ENCODE measurements around the gene RAI1. TPM values are rescaled to one million over a fixed set of nuclear protein-coding genes. Genes with fewer than 3 reads are reported as not detected.
A peak's percentile ranks its signal among the peaks of the same experiment; 100 is the strongest.

The RAI1 gene
- total RNA-seq, 1 donor from 2014 or later, result 39.1 TPM

DNA sequence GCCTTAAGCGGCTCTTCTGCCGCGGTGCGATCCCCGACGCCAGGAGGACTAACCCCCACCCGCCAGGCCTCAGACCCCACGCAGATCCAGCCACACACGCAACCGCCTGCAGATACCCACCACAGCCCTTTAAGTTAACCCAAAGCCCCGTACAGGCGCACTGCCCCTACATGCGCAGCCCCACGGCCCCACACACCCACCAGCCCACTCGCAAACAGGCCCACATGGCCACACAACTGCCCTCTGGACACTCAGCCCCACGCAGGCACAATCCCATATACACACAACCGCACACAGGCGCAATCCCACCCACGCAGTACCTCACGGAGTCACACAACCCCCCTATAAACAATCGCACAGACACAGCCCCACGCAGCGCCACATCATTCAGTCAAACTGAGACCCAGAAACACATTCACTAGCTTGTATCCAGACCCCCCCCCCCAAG lies 41.7 kb downstream of the RAI1 start:
- H3K27me3 Mint-ChIP-seq (ENCODE audit: low read depth, unreplicated experiment), result no peaks in the 10 kb centered on the region
- FAIRE-seq (no peak), DNase-seq (ENCODE audit: low read depth) (no peak)
- peak overlapping the region; percentile 57 for H3K27ac ChIP-seq (ENCODE audit: low read depth, low read length)
- peaks cover 43% of the 10 kb centered on the region for H3K4me1 Mint-ChIP-seq (ENCODE audit: low read depth, unreplicated experiment)
- peak overlapping the region; percentile 90 for H3K4me3 Mint-ChIP-seq (ENCODE audit: unreplicated experiment)
- H3K36me3 Mint-ChIP-seq (ENCODE audit: low read depth, unreplicated experiment), result peaks cover 4% of the 10 kb centered on the region
- peak overlapping the region; percentile 63 for H3K4me3 ChIP-seq (ENCODE audit: insufficient read depth, low read depth, low read length)
- H3K27me3 ChIP-seq (ENCODE audit: insufficient read depth, low read length), result no peaks in the 10 kb centered on the region
- peaks cover 3% of the 10 kb centered on the region for H3K9me3 Mint-ChIP-seq (ENCODE audit: unreplicated experiment)
- peak overlapping the region; percentile 98 for H3K4me2 ChIP-seq (ENCODE audit: low read length)
- H3K27ac Mint-ChIP-seq (ENCODE audit: unreplicated experiment), result peak overlapping the region; percentile 94
- TF ChIP-seq, protein P1, sequence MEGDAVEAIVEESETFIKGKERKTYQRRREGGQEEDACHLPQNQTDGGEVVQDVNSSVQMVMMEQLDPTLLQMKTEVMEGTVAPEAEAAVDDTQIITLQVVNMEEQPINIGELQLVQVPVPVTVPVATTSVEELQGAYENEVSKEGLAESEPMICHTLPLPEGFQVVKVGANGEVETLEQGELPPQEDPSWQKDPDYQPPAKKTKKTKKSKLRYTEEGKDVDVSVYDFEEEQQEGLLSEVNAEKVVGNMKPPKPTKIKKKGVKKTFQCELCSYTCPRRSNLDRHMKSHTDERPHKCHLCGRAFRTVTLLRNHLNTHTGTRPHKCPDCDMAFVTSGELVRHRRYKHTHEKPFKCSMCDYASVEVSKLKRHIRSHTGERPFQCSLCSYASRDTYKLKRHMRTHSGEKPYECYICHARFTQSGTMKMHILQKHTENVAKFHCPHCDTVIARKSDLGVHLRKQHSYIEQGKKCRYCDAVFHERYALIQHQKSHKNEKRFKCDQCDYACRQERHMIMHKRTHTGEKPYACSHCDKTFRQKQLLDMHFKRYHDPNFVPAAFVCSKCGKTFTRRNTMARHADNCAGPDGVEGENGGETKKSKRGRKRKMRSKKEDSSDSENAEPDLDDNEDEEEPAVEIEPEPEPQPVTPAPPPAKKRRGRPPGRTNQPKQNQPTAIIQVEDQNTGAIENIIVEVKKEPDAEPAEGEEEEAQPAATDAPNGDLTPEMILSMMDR (IDR thresholded peaks at IDR 0.05; ENCODE audit: insufficient read depth, low read depth, low read length), result no peak
- no peak for TF ChIP-seq EZH2 (IDR thresholded peaks at IDR 0.05; ENCODE audit: insufficient read depth, low read length)
- H3K4me1 ChIP-seq (ENCODE audit: insufficient read depth, low read length), result peaks cover 39% of the 10 kb centered on the region
- H2AFZ ChIP-seq (ENCODE audit: low read depth, low read length), result peak overlapping the region; percentile 52
- no peaks in the 10 kb centered on the region for H3K9me3 ChIP-seq (ENCODE audit: insufficient read depth, low read depth, low read length)
- peak overlapping the region; percentile 77 for H3K9ac ChIP-seq (ENCODE audit: low read length)
- H3K36me3 ChIP-seq (ENCODE audit: insufficient read depth, low read length), result no peaks in the 10 kb centered on the region
- H3K79me2 ChIP-seq (ENCODE audit: insufficient read depth, low read length), result peaks cover 80% of the 10 kb centered on the region
- peaks cover 83% of the 10 kb centered on the region for H4K20me1 ChIP-seq (ENCODE audit: insufficient read depth, low read length)

DNA sequence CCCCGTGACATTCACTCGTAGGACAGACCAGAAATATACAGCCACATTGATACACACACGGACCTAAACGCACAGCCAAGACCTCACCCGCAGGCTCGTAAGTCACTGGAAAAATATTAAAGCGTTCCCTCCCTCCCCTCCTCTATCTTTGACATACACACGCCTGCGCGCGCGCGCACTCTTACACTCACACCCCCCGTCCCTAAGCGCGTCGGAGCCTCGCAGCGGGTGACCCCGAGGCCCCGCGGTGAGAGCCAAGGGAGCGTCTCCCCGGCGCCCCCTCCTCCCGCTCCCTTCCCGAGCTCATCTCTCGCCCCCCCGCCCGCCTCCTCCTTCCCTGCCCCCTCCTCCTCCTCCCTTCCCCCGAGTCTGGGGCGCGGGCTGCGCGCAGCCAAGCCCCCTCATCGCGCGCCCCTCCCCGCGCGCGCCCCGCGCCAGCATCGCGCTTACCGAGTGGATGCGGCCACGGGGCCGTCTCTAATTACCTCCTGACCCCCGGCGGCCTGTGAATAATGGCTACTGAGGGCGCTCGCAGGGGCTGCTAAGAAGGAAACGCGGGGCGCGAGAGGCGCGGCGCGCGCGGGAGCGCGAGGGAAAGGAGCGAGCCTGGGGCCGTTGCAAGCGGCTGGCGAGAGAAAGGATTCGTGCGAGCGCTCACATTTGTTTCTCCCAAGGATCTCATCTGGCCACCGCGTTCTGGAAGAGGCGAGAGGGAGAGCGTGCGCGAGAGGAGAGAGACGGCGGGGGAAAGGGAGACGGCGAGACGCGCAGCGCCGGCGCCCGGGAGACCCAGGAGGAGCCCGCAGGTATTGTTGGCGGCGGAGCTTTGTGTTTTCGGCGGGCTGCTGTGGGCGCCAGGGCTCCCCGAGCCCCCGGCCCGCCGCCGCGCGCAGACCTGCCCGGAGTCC lies 42.4 kb downstream of the RAI1 start:
- H3K27me3 ChIP-seq (ENCODE audit: insufficient read depth, low read length), result no peaks in the 10 kb centered on the region
- Mint-ChIP-seq H3K9me3 (ENCODE audit: unreplicated experiment) (peaks cover 3% of the 10 kb centered on the region), H3K4me1 (ENCODE audit: low read depth, unreplicated experiment) (peaks cover 43% of the 10 kb centered on the region), H3K36me3 (ENCODE audit: low read depth, unreplicated experiment) (peaks cover 6% of the 10 kb centered on the region), H3K27me3 (ENCODE audit: low read depth, unreplicated experiment) (no peaks in the 10 kb centered on the region), H3K4me3 (ENCODE audit: unreplicated experiment) (peak overlapping the region; percentile 90), H3K27ac (ENCODE audit: unreplicated experiment) (peak overlapping the region; percentile 94)
- H3K4me3 ChIP-seq (ENCODE audit: insufficient read depth, low read depth, low read length), result peak overlapping the region; percentile 63
- H3K9ac ChIP-seq (ENCODE audit: low read length), result peak overlapping the region; percentile 77
- H4K20me1 ChIP-seq (ENCODE audit: insufficient read depth, low read length), result peaks cover 83% of the 10 kb centered on the region
- peaks cover 41% of the 10 kb centered on the region for H3K4me1 ChIP-seq (ENCODE audit: insufficient read depth, low read length)
- no peaks in the 10 kb centered on the region for H3K9me3 ChIP-seq (ENCODE audit: insufficient read depth, low read depth, low read length)
- no peak for TF ChIP-seq EZH2 (IDR thresholded peaks at IDR 0.05; ENCODE audit: insufficient read depth, low read length)
- TF ChIP-seq, protein P1 (IDR thresholded peaks at IDR 0.05; ENCODE audit: insufficient read depth, low read depth, low read length), result no peak
- H3K79me2 ChIP-seq (ENCODE audit: insufficient read depth, low read length), result peaks cover 80% of the 10 kb centered on the region
- DNase-seq (ENCODE audit: low read depth) (peak; percentile 89), FAIRE-seq (no peak)
- H3K27ac ChIP-seq (ENCODE audit: low read depth, low read length), result peak overlapping the region; percentile 57
- peak overlapping the region; percentile 45 for H2AFZ ChIP-seq (ENCODE audit: low read depth, low read length)
- peak overlapping the region; percentile 98 for H3K4me2 ChIP-seq (ENCODE audit: low read length)
- no peaks in the 10 kb centered on the region for H3K36me3 ChIP-seq (ENCODE audit: insufficient read depth, low read length)
